ENCODE data around the gene COL23A1.

GRCh38 chr5:178530526-178530925 lies 59.7 kb downstream of the COL23A1 start:
- TF ChIP-seq POLR2A (IDR thresholded peaks at IDR 0.05; ENCODE audit: low read depth, low read length) (no peak), POU2F2 (IDR thresholded peaks at IDR 0.05; ENCODE audit: low read depth, low read length) (no peak), POLR2AphosphoS5 (IDR thresholded peaks at IDR 0.05; ENCODE audit: low read depth, low read length) (no peak), TAF1 (IDR thresholded peaks at IDR 0.05; ENCODE audit: low read depth, low read length) (no peak), PAX5 (IDR thresholded peaks at IDR 0.05; ENCODE audit: insufficient read depth, low read length, severe bottlenecking) (no peak)
